ENCODE measurements around the gene ANKLE2.

- TF ChIP-seq, protein P1, sequence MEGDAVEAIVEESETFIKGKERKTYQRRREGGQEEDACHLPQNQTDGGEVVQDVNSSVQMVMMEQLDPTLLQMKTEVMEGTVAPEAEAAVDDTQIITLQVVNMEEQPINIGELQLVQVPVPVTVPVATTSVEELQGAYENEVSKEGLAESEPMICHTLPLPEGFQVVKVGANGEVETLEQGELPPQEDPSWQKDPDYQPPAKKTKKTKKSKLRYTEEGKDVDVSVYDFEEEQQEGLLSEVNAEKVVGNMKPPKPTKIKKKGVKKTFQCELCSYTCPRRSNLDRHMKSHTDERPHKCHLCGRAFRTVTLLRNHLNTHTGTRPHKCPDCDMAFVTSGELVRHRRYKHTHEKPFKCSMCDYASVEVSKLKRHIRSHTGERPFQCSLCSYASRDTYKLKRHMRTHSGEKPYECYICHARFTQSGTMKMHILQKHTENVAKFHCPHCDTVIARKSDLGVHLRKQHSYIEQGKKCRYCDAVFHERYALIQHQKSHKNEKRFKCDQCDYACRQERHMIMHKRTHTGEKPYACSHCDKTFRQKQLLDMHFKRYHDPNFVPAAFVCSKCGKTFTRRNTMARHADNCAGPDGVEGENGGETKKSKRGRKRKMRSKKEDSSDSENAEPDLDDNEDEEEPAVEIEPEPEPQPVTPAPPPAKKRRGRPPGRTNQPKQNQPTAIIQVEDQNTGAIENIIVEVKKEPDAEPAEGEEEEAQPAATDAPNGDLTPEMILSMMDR (IDR thresholded peaks at IDR 0.05): no peak
- no peak for TF ChIP-seq MYC (IDR thresholded peaks at IDR 0.05; ENCODE audit: borderline replicate concordance, low read length)
- TF ChIP-seq RAD21 (conservative IDR thresholded peaks at IDR 0.05 in 1 of 2, IDR thresholded peaks at IDR 0.05 in 1 of 2): no peak
- no peak for TF ChIP-seq GATA3 (IDR thresholded peaks at IDR 0.05; ENCODE audit: borderline replicate concordance)
- no peak for TF ChIP-seq CEBPB (IDR thresholded peaks at IDR 0.05)
- no peak for TF ChIP-seq POLR2A (IDR thresholded peaks at IDR 0.05; ENCODE audit: low read length)
- TF ChIP-seq ZNF302 (CRISPR knock-in tag; IDR thresholded peaks at IDR 0.05): no peak
- TF ChIP-seq, protein P2, sequence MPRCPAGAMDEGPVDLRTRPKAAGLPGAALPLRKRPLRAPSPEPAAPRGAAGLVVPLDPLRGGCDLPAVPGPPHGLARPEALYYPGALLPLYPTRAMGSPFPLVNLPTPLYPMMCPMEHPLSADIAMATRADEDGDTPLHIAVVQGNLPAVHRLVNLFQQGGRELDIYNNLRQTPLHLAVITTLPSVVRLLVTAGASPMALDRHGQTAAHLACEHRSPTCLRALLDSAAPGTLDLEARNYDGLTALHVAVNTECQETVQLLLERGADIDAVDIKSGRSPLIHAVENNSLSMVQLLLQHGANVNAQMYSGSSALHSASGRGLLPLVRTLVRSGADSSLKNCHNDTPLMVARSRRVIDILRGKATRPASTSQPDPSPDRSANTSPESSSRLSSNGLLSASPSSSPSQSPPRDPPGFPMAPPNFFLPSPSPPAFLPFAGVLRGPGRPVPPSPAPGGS (IDR thresholded peaks at IDR 0.05): no peak
- TF ChIP-seq EHMT2 (IDR thresholded peaks at IDR 0.05; ENCODE audit: low read depth): no peak
These were observed 11.7 kb upstream of the ANKLE2 start for GRCh38 chr12:132773077-132773955.

Measured in A549 (cell line).